22Rv1 (cell line): ENCODE results near the gene TUBGCP3.

Source experiments
- ZFX ChIP-seq: fragments of 450-650 bp; IDR thresholded peaks from 2 replicates; pipeline ENCODE4 v1.6.1; 2017; ENCODE audit warnings: antibody characterized with exemption, borderline replicate concordance
- TF ChIP-seq, protein P1 (sequence below): fragments of 450-650 bp; IDR thresholded peaks from 2 replicates; pipeline ENCODE4 v1.5.1; 2017; ENCODE audit warnings: mild to moderate bottlenecking

DNA sequence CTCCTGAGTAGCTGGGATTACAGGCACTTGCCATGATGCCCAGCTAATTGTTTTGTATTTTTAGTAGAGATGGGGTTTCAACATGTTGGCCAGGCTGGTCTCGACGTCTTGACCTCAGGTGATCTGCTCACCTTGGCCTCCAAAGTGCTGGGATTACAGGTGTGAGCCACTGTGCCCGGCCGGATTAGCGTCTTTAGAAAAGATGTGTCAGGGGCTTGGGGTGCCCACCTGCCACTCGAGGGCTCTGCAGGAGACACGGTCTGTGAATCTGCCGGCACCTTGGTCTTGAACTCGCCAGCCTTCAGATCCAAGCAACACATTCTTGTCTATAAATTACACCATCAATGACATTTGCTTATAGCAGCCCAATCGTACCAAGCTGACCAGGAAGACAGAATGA lies 38.8 kb upstream of the TUBGCP3 start:
- TF ChIP-seq, protein P1, sequence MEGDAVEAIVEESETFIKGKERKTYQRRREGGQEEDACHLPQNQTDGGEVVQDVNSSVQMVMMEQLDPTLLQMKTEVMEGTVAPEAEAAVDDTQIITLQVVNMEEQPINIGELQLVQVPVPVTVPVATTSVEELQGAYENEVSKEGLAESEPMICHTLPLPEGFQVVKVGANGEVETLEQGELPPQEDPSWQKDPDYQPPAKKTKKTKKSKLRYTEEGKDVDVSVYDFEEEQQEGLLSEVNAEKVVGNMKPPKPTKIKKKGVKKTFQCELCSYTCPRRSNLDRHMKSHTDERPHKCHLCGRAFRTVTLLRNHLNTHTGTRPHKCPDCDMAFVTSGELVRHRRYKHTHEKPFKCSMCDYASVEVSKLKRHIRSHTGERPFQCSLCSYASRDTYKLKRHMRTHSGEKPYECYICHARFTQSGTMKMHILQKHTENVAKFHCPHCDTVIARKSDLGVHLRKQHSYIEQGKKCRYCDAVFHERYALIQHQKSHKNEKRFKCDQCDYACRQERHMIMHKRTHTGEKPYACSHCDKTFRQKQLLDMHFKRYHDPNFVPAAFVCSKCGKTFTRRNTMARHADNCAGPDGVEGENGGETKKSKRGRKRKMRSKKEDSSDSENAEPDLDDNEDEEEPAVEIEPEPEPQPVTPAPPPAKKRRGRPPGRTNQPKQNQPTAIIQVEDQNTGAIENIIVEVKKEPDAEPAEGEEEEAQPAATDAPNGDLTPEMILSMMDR = no peak
- TF ChIP-seq ZFX = no peak
